Measurements from ENCODE around the gene SHC1. TPM values are rescaled to one million over a fixed set of nuclear protein-coding genes. Genes with fewer than 3 reads are reported as not detected.

Gene SHC1
- polyA plus RNA-seq, 1 of the 3 experiments (the other 2 are of a cell fraction): 338 TPM

- Histone ChIP-seq H3K79me2 (ENCODE audit: insufficient read depth) (no peaks in the 10 kb centered on the region), H3K36me3 (replicated peaks in 1 of 2; ENCODE audit: control insufficient read depth in 1 of 2, insufficient read depth in 2 of 2, low read length in 1 of 2) (no peaks in the 10 kb centered on the region), H3K4me1 (ENCODE audit: control insufficient read depth in 1 of 2, insufficient read depth in 2 of 2, low read depth in 1 of 2, low read length in 1 of 2) (no peaks in the 10 kb centered on the region), H3K4me2 (no peak overlapping the region), H3K9ac (no peak overlapping the region), H4K20me1 (ENCODE audit: insufficient read depth) (no peaks in the 10 kb centered on the region), H3K27me3 (ENCODE audit: insufficient read depth) (no peaks in the 10 kb centered on the region), H3F3A (replicated peaks; ENCODE audit: insufficient read depth) (no peaks in the 10 kb centered on the region), H3K27ac (ENCODE audit: low read depth in 2 of 2, low read length in 1 of 2) (no peak overlapping the region), H2AFZ (ENCODE audit: low read depth) (no peak overlapping the region), H3K4me3 (ENCODE audit: low read depth in 2 of 2, low read length in 1 of 2) (no peak overlapping the region), H3K9me2 (no peaks in the 10 kb centered on the region), H3K9me3 (no peaks in the 10 kb centered on the region)
- WGBS (ENCODE audit: low lambda C conversion rate): 83% methylated on average over 3 of the region's 3 CpGs
- TF ChIP-seq RCOR1 (IDR thresholded peaks at IDR 0.05; ENCODE audit: low read length): no peak
- TF ChIP-seq MXI1 (IDR thresholded peaks at IDR 0.05; ENCODE audit: low read depth, low read length): no peak
- no peak for TF ChIP-seq YY1 (IDR thresholded peaks at IDR 0.05; ENCODE audit: low read depth)
- no peak for TF ChIP-seq GABPA (IDR thresholded peaks at IDR 0.05; ENCODE audit: low read depth)
- no peak for TF ChIP-seq FOSL2 (IDR thresholded peaks at IDR 0.05; ENCODE audit: borderline replicate concordance, low read depth)
- no peak for TF ChIP-seq TAF1 (IDR thresholded peaks at IDR 0.05; ENCODE audit: borderline replicate concordance, low read depth, low read length)
- TF ChIP-seq PBX3 (IDR thresholded peaks at IDR 0.05): no peak
- no peak for TF ChIP-seq POLR2AphosphoS5 (IDR thresholded peaks at IDR 0.05; ENCODE audit: low read depth, low read length)
- no peak for TF ChIP-seq REST (IDR thresholded peaks at IDR 0.05; ENCODE audit: low read depth, low read length)
- TF ChIP-seq USF1 (IDR thresholded peaks at IDR 0.05; ENCODE audit: borderline replicate concordance, low read depth): no peak
- no peak for TF ChIP-seq RAD21 (IDR thresholded peaks at IDR 0.05; ENCODE audit: low read length)
- no peak for TF ChIP-seq TEAD4 (IDR thresholded peaks at IDR 0.05; ENCODE audit: borderline replicate concordance, insufficient read depth)
- ChIA-PET CTCF (interaction anchor here (0.6 to 1.6 kb wide), 4 partner anchors 23 to 434 kb away, joined by 3 to 4 read pairs (median 4); partner anchors contain the start of gene PMVK), POLR2A (no interaction called here)
- no peak for DNase-seq
Measured at GRCh38 chr1:154913273-154913672, 57.3 kb downstream of the SHC1 start.

- Histone ChIP-seq H3K27me3 (ENCODE audit: insufficient read depth) (no peaks in the 10 kb centered on the region), H2AFZ (ENCODE audit: low read depth) (no peak overlapping the region), H3K9ac (no peak overlapping the region), H3K36me3 (replicated peaks in 1 of 2; ENCODE audit: control insufficient read depth in 1 of 2, insufficient read depth in 2 of 2, low read length in 1 of 2) (no peaks in the 10 kb centered on the region), H3F3A (replicated peaks; ENCODE audit: insufficient read depth) (no peaks in the 10 kb centered on the region), H3K4me2 (no peak overlapping the region), H3K4me3 (ENCODE audit: low read depth in 2 of 2, low read length in 1 of 2) (no peak overlapping the region), H3K79me2 (ENCODE audit: insufficient read depth) (no peaks in the 10 kb centered on the region), H3K9me3 (no peaks in the 10 kb centered on the region), H4K20me1 (ENCODE audit: insufficient read depth) (no peaks in the 10 kb centered on the region), H3K9me2 (no peaks in the 10 kb centered on the region), H3K27ac (ENCODE audit: low read depth in 2 of 2, low read length in 1 of 2) (no peak overlapping the region), H3K4me1 (ENCODE audit: control insufficient read depth in 1 of 2, insufficient read depth in 2 of 2, low read depth in 1 of 2, low read length in 1 of 2) (no peaks in the 10 kb centered on the region)
- TF ChIP-seq POLR2AphosphoS5 (IDR thresholded peaks at IDR 0.05; ENCODE audit: low read depth, low read length) (no peak), RAD21 (IDR thresholded peaks at IDR 0.05; ENCODE audit: low read length) (no peak), REST (IDR thresholded peaks at IDR 0.05; ENCODE audit: low read depth, low read length) (no peak), MEF2A (IDR thresholded peaks at IDR 0.05; ENCODE audit: borderline replicate concordance, low read depth) (no peak), CHD2 (IDR thresholded peaks at IDR 0.05; ENCODE audit: low read length, partially characterized antibody) (no peak), FOSL2 (IDR thresholded peaks at IDR 0.05; ENCODE audit: borderline replicate concordance, low read depth) (no peak), TCF12 (IDR thresholded peaks at IDR 0.05) (no peak), MAX (IDR thresholded peaks at IDR 0.05; ENCODE audit: low read depth) (no peak)
- no peak for DNase-seq
- POLR2A ChIA-PET: no interaction called here
- CTCF ChIA-PET: interaction anchor here (1.0 to 1.6 kb wide), 3 partner anchors 34 to 433 kb away, joined by 3 to 4 read pairs (median 4); no protein-coding TSS in a partner anchor
- WGBS (ENCODE audit: low lambda C conversion rate): 70% methylated on average over 2 of the region's 2 CpGs
Measured at GRCh38 chr1:154912755-154913154, 57.8 kb downstream of the SHC1 start.

Measured in SK-N-SH (cell line).